ENCODE measurements around the gene NAT14.
"Not testable (repeated sequence)": the region's sequence is repeated elsewhere in the genome, so short reads cannot be mapped to it uniquely, and the experiment has no call there.

The NAT14 gene

GRCh38 chr19:55487924-55488687 is 3.1 kb downstream of the NAT14 start, which contains the start of gene SSC5D:
SSC5D (plus strand) TSS chr19:55488436; CDS start chr19:55488590, 154 bp downstream.
- no peak for DNase-seq

- no peak for DNase-seq
Measured at GRCh38 chr19:55488986-55489710, 4.2 kb downstream of the NAT14 start.

- DNase-seq = no peak
Measured at GRCh38 chr19:55489711-55490477, 4.9 kb downstream of the NAT14 start.

DNA sequence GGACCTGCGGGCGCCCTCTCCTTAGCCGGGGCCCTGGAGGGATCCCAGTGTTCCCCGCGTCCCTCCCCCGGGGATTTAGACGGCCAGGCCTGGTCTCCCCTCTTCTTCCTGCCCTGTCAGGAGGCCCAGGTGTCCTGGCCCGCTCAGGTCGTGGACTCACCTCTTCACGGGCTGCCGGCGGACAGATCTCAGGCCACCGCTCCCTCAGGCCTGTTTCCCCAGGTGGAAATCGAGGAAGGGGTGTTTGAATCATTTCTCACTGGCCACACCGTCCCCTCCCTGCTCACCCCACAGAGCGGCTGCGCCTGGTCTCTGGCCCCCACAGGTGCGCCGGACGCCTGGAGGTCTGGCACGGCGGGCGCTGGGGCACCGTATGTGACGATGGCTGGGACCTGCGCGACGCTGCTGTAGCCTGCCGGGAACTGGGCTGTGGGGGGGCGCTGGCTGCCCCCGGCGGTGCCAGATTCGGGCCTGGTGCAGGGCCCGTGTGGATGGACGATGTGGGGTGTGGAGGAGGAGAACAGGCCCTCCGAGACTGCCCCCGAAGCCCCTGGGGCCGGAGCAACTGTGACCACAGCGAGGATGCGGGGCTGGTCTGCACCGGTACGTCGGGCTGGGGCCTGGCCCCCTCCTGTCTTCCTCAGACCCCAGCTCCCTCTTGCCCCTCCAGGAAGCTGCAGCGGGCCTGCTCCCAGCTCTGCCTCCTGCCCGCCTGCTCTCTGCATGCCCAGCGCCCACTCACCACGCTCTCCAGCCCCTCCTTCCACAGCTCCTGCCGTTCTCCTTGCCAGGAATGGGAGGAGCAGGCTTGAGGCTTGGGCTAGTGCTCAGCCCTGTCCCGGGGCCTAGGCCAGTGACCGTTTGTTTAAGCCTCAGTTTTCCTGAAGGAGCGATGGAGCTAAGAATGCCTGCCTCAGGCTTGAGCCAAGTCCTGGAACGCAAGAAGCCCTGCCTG is 5.8 kb downstream of the NAT14 start:
- no peak for DNase-seq

DNA sequence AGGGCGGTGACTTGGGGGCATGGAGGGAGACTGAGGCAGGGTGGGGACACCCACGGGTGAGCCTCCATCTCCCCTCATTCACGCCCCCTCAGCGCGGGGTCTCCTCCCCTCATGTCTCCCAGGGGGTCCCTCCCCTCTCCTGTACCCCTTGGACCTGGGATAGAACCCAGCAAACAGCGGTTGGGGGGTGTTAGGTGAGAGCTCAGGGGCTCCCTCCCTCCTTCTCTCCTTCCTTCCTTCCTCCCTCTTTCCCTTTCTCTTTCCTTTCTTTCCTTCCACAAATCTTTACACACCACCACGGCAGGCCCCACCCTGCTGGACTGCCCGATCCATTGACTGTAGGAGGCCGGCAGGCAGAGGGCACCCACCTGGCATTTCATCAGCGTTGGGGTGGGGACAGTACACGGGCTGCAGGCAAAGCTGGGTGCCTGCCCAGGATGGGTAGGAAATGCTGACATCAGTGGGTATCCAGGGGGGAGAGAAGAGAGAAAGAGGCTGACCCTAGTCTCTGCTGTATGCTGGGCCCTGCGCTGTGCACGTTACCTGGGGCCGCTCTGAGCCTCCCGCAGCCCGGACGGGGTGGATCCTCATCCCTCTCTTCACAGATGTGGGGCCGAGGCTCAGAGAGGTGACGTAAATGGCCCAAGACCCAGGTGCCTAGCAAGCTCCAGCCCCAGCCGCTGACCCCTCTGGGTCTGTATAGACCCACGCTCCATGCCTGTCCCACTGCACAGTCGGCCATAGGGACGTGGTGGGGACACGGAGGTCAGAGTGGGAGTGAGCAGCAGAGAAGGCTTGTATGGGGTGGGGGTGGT is 6.8 kb downstream of the NAT14 start:
- DNase-seq = no peak

DNA sequence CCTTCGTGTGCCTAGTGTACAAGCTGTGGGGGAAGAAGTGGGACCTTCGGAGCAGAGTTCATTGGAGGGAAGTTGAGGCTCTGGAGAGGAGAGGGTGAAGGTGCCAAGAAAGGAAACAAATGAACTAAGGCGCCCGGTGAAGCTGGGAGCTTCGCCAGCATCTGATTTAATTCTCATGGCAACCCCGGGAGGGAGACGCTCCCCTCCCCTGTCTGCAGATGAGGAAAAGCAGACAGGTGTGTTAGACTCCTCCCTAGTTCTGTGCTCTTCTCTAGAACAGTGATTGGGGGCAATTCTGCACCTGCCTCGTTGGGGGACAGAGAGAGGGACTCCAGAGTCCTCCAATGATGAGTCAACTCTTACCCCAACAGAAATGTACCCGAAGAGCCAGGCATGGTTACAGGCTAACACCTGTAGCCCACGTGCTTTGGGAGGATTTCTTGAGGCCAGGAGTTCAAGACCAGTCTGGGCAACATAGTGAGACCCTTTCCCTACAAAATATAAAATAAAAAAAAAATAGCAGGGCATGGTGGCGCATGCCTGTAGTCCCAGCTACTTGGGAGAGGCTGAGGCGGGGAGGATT is 7.5 kb downstream of the NAT14 start:
- DNase-seq = no peak

DNA sequence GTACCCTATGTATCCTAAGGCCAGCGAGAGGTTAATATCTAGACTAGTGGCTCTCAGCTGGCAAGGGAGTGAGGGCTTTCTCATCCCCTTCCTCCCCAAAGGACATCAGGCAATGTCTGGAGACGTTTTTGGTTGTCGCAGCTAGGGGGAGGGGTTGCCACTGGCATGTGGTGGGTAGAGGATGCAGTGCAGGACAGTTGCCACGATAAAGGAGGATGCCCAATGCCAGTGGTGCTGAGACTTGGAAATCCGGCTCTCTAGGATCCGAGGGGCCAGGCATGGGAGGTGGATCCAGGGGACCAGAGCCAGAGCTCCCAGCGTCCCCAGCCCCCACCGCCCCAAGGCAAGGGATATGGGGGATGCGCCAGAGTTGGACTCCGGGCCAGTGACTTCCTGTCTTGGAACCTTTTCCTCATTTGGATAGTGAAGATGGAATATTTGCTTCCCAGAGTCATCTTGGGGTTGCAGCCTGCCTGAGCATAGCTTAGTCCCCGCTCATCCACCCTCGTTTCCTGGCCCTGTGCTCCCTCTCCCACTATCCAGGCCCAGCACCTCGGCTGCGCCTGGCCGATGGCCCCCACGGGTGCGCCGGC is 8.2 kb downstream of the NAT14 start:
- no peak for DNase-seq

GRCh38 chr19:55493645-55494171 is 8.7 kb downstream of the NAT14 start:
- DNase-seq = no peak

- no peak for DNase-seq
Measured at GRCh38 chr19:55494172-55494761, 9.3 kb downstream of the NAT14 start.

- no peak for DNase-seq
Measured at GRCh38 chr19:55495646-55496349, 10.8 kb downstream of the NAT14 start.

DNA sequence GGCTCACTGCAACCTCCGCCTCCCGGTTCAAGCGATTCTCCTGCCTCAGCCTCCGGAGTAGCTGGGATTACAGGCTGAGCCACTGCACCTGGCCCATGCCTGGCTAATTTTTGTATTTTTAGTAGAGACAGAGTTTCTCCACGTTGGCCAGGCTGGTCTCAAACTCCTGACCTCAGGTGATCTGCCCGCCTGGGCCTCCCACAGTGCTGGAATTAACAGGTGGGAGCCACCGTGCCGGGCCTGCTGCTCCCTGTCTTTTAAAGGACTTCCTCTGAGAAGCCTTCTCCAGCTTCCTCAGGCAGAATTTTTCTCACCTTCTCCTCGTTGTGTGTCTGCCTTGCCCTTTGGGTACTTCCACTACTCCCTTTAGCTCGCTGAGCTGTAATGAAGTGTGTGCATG is 11.8 kb downstream of the NAT14 start:
- not testable (repeated sequence) for DNase-seq

GRCh38 chr19:55497763-55498162 is 12.8 kb downstream of the NAT14 start:
- DNase-seq = no peak

DNA sequence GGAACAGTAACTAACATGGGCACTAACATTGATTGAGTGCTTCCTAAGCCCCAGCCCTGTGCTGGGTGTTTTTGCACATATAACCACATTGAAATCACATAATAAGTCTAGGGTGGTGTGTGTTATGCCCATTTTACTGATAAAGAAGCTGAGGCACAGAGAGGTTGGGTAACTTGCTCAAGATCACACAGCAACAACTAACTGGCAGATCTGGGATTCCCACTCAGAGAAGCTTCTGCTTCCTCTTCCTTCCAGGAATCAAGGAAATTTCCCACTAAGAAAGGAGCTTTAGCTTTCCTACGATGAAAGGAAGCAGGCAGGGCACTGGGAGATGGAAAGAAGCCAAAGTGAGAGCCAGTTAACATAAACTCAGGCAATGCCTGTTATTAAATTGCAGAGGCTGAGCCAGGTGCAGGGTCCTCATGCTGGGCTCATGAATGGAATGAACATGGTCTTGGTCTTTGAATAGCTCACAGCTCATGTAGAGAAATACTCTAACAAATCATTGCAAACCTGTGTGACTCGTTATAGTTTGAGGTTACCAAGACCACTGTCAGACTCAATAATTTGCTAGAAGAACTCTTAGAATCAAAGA is 13.4 kb downstream of the NAT14 start:
- DNase-seq = no peak

DNA sequence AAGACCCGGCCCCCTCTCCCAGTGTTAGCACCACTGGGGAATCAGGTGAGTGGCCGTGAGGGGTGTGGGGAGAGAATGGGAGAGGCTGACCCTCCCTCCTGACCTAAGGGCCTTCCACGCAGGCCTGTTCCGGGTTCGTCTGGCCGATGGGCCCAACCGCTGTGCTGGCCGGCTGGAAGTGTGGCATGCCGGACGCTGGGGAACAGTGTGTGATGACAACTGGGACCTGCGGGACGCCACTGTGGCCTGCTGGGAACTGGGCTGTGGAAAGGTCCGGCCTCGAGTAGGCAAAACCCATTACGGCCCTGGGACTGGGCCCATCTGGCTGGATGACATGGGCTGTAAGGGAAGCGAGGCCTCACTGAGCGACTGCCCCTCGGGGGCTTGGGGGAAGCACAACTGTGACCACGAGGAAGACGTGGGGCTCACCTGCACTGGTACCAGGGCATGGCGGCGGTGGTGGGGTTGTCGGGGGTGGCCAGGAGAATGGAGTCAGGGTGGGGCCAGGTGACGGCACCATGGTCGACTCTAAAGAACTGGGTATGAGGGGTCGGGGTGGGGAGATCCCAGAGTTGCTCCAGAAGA is 15.5 kb downstream of the NAT14 start:
- no peak for DNase-seq

GRCh38 chr19:55502197-55502952 is 17.4 kb downstream of the NAT14 start:
- DNase-seq = no peak

DNA sequence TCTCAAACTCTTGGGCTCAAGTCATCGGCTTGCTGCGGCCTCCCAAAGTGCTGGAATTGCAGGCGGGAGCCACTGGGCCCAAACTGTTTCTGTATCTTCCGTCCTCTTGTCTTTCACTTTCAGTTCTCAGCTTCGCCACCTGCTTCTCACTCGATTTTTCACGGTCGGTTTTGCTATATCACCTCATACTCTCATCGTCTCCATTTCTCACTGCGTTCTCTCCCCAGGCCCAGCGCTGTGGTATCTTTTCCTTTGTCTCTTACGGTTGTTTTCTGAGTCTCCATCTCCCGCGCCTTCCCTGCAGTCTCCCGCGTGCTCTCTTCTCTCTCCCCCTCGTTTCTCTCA is 18.1 kb downstream of the NAT14 start:
- no peak for DNase-seq

GRCh38 chr19:55503502-55504251 is 18.7 kb downstream of the NAT14 start:
- peak; percentile 94 for DNase-seq

Data from effector CD8-positive, alpha-beta T cell (primary cell).